Right ventricle myocardium superior (tissue), 1 donor: ENCODE data around the gene TSR1. TPM values are rescaled to one million over a fixed set of nuclear protein-coding genes. Genes with fewer than 3 reads are reported as not detected.
"Not testable (repeated sequence)": the region's sequence is repeated elsewhere in the genome, so short reads cannot be mapped to it uniquely, and the experiment has no call there.

Experiments
- ATAC-seq: fragments of 200-7000 bp; cut with Tn5 transposase; one replicate; pipeline ENCODE4 v1.9.1; 2020; ENCODE audit warnings: mild to moderate bottlenecking; ENCODE audit not compliant: poor library complexity
- DNase-seq: peaks from one replicate; pipeline ENCODE4 v3.0.0-alpha.2; 2020
- intact Hi-C: fragments of 100-400 bp; cut with DNase I; formaldehyde crosslinking; loops from one replicate; pipeline ENCODE4 v1.11.2; 2022
- total RNA-seq: library from RNA; stranded (reverse); fragmentation: NEBNext Ultra II Directional; extraction: Animal tissue kit (Norgen Biotek cat#: 25700); gene quantifications from one replicate; pipeline ENCODE4 v1.2.1, GENCODE V29; 2021
- donor health status: DM: no; HTN: yes; CAD: no; lungs with severe emphysema.

The TSR1 gene
- total RNA-seq, 1 donor from 2014 or later, result 19.4 TPM

GRCh38 chr17:2351269-2351668, 15.0 kb upstream of the TSR1 start:
- no peak for ATAC-seq
- DNase-seq, result no peak
- intact Hi-C loops, result no loop called here

DNA sequence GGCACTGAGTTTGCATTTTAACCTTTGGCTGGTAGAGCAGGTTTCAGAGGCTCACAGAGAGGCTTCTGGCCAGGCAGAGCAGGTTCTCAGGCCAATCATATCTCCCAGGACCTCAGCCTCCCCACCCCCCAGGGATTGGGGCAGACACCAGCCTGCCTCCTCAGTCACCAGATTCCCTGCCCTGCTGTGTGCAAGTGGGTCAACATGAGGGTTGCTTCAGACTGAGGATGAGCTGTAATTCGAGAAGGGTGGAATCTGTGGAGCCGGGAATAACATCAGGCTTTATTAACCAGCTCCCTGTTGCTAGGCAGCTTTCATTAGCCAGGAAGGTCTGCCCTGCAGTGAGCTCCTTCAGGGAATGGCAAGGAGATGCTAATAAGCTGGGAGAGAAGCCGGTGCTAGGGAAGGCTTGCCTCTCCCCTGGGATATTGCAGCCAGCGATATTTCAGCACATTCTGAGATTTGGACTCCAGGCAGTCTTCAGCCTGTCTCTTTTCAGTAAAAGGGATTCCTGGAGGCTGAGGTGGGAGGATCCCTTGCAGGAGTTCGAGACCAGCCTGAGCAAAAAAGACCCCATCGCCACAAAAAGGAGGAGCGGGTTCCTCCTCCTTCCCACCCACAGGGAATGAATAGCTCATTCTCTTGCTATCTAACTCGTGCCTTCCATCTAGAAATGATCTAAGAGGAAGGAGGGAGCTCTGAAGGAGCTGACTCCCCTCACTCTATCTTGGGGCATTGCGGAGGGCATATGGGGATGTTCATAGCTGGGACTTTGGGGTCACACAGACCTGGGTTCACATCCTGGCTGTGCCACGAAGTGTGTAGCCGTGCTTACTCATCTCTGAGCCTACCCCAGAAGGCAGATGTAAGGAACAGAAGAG, 11.8 kb upstream of the TSR1 start:
- intact Hi-C loops, result no loop called here
- ATAC-seq (peak; percentile 70), DNase-seq (no peak)

DNA sequence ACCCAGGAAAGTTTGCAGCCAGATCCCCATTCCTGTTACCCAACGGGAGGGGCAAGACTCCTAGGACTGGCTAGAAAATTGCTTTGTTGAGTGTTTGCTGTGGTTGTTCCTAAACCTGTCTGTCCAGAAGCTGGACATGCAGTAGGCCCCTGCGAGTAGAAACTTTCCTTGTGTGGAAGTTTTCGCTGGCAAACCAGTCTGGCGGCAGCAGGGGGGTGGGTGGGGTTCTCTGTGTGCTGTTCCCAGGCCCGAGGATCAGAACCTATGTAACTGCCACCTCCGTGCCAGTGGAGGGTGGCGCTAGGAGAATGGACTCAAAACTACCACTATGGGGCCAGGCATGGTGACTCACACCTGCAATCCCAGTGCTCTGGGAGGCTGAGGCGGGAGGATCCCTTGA, 10.2 kb upstream of the TSR1 start:
- intact Hi-C loops, result no loop called here

GRCh38 chr17:2344528-2344927, 8.3 kb upstream of the TSR1 start:
- intact Hi-C loops, result no loop called here
- DNase-seq (no peak), ATAC-seq (no peak)

More for the DNA sequence above, 10.2 kb upstream of the TSR1 start:
- ATAC-seq (no peak), DNase-seq (no peak)

- intact Hi-C loops, result no loop called here
- ATAC-seq, result no peak
- no peak for DNase-seq
Measured at GRCh38 chr17:2343421-2343820, 7.2 kb upstream of the TSR1 start.

DNA sequence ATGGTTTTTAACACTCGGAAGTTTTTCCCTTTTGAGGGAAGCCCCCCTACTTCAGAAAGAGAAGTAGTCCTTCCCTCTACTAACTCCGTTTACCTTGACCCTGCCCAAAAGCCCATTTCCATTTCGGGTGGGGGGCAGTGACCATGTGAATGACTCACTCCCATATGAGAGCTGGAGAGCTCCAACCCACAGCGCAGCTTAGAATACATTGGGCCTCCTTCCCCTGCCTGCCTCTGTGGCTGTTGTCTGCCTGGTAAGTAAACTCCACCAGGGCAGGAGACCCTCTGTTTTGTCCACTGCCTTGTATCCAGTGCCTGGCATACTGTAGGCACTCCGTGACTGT, 2.0 kb upstream of the TSR1 start:
- DNase-seq (no peak), ATAC-seq (no peak)
- intact Hi-C loops, result no loop called here

DNA sequence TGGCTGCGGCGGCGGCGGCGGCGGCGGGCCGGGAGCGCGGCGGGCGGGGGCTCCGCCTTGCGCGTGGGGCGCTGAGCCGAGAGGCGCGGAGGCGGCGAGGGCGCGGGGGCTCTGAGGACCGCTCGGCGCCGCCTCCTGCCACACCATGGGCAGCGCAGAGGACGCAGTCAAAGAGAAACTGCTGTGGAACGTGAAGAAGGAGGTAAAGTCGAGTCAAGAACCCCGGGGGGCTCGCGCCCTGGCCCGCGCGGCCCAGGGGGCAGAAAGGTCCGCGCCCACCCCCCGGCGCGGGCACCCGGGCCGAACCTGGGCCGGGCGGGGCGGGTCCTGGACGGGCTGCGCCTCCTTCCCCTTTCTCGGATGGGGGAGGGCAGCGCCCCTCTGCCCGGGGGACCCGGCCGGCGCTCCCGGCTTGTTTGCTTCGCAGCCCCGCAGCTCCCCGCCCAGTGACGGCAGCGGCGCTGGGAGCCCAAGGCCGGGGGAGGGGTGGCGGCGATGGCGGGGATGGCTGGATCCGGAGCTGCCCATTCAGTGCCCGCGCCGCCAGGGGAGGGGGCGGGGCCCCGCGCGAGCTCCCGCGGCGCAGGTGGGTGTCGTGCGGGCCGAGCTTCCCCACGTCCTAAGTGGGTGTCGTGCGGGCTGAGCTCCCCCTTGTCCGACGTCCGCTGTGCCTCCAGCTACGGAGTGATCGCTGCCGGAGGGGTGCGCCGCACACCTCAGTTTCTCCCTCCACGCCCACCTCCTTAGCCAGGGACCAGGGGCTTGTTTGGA, 1.5 kb upstream of the TSR1 start:
- DNase-seq (peak; percentile 78), ATAC-seq (peak; percentile 61)
- intact Hi-C loops, result no loop called here

DNA sequence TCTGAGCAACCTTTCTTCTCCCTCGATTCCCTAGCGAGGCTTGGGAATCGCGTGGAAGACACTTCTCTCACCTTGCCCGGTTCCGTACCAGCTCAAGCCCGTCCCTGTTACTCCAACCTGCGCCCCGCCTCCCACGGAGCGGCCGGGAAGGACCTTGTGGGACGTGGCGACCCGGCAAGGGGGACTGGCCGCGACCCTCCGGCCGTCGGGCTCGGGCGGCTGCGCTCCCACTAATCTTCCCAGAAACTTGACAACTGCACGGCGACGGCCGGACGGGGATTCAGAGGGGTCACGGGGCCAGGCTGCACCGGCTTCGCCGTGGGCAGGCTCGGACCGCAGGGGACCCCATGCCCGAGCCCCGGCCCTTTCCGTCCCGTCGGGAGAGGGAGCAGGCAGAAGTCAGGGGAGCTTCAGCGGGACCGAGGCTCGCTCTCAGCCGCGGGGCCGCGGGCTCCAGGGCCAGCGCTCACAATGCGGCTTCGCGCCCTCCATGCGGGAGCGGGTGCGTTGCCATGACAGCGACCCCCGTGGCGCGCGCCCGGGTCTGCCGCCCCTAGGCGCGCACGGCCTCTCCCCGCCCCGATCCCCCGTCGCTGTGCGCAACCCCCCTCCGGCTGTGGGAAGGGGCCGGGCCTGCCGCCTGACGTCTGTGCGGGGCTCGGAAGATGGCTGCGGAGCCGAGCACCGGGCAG, 741 bp upstream of the TSR1 start, which contains the start of gene SGSM2:
Gene SGSM2 (plus strand): TSS at position 650 of the 692 bp plus-strand sequence. CDS start 188 bp downstream, outside the sequence.
- DNase-seq (peak; percentile 78), ATAC-seq (peak; percentile 71)
- intact Hi-C loops, result no loop called here

- DNase-seq (peak; percentile 47), ATAC-seq (no peak)
- intact Hi-C loops, result no loop called here
Measured at GRCh38 chr17:2335726-2336214, 487 bp downstream of the TSR1 start.

DNA sequence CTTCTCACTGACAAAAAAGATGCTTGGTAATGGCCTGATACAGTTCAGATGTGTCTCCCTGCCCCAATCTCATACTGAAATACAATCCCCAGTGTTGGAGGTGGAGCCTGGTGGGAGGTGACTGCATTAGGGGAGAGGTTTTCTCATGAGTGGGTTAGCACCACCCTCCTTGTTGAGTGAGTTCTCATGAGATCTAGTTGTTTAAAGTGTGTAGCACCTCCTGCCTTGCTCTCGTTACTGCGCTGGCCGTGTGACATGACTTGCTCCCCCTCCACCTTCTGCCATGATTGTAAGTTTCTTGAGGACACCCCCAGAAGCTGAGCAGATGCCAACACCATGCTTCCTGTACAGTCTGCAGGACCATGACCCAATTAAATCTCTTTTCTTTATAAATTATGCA, 5.0 kb downstream of the TSR1 start:
- intact Hi-C loops, result no loop called here
- ATAC-seq (no peak), DNase-seq (no peak)

GRCh38 chr17:2323629-2324314, 12.5 kb downstream of the TSR1 start:
- intact Hi-C loops, result no loop called here
- DNase-seq (no peak), ATAC-seq (no peak)

DNA sequence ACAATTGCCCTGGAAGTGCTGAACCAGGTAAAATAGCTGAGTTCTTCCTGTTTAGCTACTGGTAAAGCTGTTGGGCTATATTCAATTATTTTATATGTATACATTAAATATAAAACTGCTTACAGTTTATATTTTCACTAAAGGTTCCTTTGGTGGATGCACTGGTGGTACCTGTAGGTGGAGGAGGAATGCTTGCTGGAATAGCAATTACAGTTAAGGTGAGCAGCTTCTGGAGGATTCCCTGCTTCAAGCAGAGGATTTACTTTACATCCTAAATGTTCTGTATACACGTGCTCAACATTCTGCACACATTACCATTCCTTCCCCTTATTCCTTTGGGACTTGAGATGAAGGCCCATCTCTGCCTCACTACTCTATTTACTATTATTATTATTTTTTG, 14.9 kb downstream of the TSR1 start:
- DNase-seq (no peak), ATAC-seq (no peak)
- intact Hi-C loops, result no loop called here

- ATAC-seq (no peak), DNase-seq (no peak)
- intact Hi-C loops, result no loop called here
Measured at GRCh38 chr17:2319051-2319450, 17.2 kb downstream of the TSR1 start.

DNA sequence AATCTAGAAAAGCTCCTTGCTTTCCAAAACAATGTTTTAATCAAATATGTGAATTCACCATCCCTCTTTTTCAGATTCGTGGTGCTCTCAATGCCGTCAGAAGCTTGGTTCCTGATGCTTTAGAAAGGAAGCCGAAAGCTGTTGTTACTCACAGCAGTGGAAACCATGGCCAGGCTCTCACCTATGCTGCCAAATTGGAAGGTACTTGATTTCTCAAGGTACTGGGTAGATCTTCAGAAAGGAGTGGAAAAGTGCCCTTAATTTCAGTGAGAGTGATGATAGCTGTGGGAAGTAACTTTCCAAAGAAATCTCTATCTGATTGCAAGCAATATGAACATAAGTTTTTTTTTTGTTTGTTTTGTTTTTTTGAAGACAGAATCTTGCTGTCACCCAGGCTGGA, 18.5 kb downstream of the TSR1 start:
- ATAC-seq, result no peak
- intact Hi-C loops, result no loop called here
- no peak for DNase-seq

GRCh38 chr17:2316916-2317205, 19.4 kb downstream of the TSR1 start:
- intact Hi-C loops, DNase-seq, ATAC-seq: not testable (repeated sequence)

DNA sequence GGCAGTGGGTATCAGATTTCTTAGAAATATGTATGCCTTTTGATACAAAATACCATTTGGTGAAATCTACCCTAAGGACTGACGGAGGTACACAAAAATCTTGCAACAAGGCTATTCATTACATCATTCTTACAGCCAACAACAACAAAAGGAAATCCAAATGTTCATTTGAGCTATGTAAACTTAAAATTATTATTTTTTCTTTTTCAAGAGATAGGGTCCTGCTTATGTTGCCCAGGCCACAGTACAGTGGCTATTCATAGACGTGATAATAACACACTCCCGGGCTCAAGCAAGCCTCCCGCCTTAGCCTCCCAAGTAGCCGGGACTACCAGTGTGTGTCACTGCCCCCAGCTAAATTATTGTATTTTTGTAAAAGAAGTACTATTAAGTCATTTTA, 23.5 kb downstream of the TSR1 start:
- ATAC-seq (no peak), DNase-seq (no peak)
- intact Hi-C loops, result no loop called here

- intact Hi-C loops, result no loop called here
- DNase-seq (no peak), ATAC-seq (no peak)
Measured at GRCh38 chr17:2309338-2310154, 26.7 kb downstream of the TSR1 start.

DNA sequence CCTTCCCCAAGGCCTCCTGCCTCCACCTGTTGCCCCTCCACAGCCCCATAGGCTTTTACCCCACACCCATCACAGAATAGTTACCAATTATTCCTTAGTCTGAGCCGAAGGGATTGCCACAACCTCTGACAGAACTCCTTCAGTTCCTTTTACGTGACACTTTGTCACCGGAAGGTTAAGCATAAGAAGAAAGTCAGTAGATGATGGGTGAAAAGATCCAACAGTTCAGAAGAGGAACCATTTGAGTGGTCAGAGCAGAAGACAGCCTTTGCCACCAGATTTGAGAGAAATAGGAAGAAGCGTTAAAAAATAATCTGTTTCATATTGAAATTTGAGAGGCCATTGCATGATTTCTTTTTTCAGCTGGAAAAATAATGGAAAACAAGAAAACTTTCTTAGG, 31.3 kb downstream of the TSR1 start:
- no peak for ATAC-seq
- DNase-seq, result no peak
- intact Hi-C loops, result no loop called here
